ENCODE measurements around the gene ARPC1B.

The ARPC1B gene

DNA sequence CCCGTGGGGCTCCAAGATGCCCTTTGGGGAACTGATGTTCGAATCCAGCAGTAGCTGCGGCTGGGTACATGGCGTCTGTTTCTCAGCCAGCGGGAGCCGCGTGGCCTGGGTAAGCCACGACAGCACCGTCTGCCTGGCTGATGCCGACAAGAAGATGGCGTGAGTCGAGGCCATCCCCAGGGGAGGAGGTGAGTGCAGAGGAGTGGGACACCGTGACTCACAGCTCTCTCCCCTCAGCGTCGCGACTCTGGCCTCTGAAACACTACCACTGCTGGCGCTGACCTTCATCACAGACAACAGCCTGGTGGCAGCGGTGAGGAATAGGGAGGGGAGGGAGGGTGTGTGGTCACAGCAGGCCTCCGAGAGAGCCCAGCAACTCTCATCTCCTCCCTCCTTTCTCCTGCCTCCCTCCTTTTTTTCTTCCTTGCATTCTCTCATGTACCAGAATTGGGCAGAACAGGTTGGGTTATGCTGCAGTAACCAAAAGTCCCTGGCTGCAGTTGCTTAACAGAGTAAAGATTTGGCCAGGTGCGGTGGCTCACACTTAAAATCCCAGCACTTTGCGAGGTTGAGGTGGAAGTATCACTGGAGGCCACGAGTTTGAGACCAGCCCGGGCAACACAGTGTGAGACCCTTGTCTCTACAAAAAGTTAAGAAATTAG, 16.5 kb downstream of the ARPC1B start:
- TF ChIP-seq, protein P1, sequence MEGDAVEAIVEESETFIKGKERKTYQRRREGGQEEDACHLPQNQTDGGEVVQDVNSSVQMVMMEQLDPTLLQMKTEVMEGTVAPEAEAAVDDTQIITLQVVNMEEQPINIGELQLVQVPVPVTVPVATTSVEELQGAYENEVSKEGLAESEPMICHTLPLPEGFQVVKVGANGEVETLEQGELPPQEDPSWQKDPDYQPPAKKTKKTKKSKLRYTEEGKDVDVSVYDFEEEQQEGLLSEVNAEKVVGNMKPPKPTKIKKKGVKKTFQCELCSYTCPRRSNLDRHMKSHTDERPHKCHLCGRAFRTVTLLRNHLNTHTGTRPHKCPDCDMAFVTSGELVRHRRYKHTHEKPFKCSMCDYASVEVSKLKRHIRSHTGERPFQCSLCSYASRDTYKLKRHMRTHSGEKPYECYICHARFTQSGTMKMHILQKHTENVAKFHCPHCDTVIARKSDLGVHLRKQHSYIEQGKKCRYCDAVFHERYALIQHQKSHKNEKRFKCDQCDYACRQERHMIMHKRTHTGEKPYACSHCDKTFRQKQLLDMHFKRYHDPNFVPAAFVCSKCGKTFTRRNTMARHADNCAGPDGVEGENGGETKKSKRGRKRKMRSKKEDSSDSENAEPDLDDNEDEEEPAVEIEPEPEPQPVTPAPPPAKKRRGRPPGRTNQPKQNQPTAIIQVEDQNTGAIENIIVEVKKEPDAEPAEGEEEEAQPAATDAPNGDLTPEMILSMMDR (IDR thresholded peaks at IDR 0.05; ENCODE audit: extremely low read depth, insufficient read depth, missing control alignments) = no peak
- in situ Hi-C loops (cut with MboI; ENCODE audit: low pct_unique_long_range_greater_than_20kb, low sequenced_read_pairs, unreplicated experiment) = no loop called here
- no peak for DNase-seq (ENCODE audit: low spot score)

DNA sequence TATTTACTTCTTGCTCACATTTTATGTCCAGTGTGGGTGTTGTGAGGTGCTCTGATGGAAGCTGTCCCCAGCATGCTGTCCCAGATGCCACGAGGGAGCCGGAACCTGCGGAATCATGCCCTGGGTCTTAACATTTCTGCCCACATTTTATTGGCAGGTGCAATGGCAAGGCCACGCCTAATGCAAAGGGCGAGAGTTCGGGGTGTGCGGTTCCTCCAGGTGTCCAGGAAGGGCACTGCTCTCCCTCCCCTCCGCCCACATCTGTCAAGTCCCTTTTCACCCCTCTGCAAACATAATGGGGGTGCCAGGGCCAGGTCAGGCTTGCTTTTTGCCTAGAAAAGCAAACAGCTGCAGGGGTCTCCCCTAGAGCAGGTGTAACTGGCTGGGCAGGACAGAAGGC, 17.5 kb downstream of the ARPC1B start:
- in situ Hi-C loops (cut with MboI; ENCODE audit: low pct_unique_long_range_greater_than_20kb, low sequenced_read_pairs, unreplicated experiment) = no loop called here
- no peak for DNase-seq (ENCODE audit: low spot score)
- TF ChIP-seq, protein P1 (IDR thresholded peaks at IDR 0.05; ENCODE audit: extremely low read depth, insufficient read depth, missing control alignments) = no peak

DNA sequence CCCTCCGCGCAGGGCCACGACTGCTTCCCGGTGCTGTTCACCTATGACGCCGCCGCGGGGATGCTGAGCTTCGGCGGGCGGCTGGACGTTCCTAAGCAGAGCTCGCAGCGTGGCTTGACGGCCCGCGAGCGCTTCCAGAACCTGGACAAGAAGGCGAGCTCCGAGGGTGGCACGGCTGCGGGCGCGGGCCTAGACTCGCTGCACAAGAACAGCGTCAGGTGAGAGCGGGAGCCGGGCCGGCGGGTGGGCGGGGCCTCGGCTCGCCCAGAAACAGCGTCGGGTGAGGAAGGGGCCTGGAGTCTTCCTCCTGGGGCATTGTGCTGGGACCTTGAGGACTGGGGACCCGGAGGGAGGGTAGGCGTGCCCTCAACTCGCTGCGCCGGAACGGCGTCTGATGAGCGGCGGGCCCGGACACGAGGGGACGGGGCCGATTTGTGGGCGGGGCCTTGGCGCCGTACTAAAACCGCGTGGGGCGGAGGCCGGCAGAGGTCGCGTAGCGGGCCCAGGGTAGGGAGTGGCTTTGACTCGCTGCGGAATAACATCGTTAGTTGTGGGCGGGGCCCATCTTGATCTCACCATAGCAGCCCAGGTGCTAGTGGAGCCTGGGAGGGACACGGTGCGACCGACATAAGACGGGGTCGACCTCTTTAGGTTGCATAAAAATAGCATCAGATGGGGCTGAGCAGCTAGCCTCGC, 18.3 kb downstream of the ARPC1B start:
- in situ Hi-C loops (cut with MboI; ENCODE audit: low pct_unique_long_range_greater_than_20kb, low sequenced_read_pairs, unreplicated experiment) = no loop called here
- DNase-seq (ENCODE audit: low spot score) = peak; percentile 72
- TF ChIP-seq, protein P1 (IDR thresholded peaks at IDR 0.05; ENCODE audit: extremely low read depth, insufficient read depth, missing control alignments) = peak; percentile 4

DNA sequence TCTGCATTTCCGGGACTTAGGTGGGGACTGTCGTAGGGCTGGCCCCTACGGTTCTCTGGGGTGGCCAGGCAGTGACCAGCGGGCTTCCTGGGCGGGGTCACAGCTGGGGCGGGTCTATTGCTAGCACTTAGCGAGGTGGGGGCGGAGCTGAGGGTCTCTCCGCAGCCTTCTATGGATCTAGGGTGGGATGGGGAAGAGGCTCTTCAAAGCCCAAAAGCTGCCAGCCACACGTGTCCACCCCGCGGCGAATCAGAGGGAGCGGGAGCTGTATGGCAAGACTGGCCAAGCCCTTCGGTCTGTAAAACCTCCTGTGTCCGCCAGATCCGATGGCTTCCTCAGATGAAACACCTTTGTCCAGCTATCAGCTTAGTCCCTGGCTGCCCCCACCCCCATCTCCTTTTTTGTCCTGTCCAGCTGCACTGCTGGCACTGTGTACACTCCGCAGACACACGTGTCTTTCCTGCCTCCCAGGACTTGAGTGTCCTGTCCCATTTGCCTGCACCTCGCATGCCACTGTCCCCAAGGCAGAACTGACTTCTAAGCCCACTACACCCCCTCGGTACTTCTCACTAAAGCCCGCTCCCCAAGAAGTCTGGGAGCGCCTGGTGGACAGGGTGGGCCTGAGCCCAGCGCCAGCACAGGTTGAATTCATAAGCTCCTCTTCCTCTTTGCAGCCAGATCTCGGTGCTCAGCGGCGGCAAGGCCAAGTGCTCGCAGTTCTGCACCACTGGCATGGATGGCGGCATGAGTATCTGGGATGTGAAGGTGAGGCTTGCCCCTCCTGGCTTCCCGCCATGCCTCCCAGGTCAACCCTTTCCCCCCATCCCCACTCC, 19.0 kb downstream of the ARPC1B start:
- TF ChIP-seq, protein P1 (IDR thresholded peaks at IDR 0.05; ENCODE audit: extremely low read depth, insufficient read depth, missing control alignments) = no peak
- DNase-seq (ENCODE audit: low spot score) = no peak
- in situ Hi-C loops (cut with MboI; ENCODE audit: low pct_unique_long_range_greater_than_20kb, low sequenced_read_pairs, unreplicated experiment) = no loop called here

DNA sequence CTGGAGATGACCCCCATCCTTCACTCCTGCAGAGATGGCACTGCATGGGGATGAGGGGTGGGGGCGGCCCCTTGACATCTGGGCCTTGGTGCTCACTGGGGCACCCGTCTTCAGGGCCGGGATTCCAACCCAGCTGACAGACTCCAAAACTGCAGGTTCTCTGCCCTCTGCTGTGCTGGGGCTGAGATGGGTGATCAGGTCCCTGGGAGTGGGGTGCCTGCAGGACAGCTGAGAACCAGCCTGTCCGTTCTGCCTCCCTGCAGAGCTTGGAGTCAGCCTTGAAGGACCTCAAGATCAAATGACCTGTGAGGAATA, 19.6 kb downstream of the ARPC1B start:
- DNase-seq (ENCODE audit: low spot score) = no peak
- in situ Hi-C loops (cut with MboI; ENCODE audit: low pct_unique_long_range_greater_than_20kb, low sequenced_read_pairs, unreplicated experiment) = no loop called here
- TF ChIP-seq, protein P1 (IDR thresholded peaks at IDR 0.05; ENCODE audit: extremely low read depth, insufficient read depth, missing control alignments) = no peak

DNA sequence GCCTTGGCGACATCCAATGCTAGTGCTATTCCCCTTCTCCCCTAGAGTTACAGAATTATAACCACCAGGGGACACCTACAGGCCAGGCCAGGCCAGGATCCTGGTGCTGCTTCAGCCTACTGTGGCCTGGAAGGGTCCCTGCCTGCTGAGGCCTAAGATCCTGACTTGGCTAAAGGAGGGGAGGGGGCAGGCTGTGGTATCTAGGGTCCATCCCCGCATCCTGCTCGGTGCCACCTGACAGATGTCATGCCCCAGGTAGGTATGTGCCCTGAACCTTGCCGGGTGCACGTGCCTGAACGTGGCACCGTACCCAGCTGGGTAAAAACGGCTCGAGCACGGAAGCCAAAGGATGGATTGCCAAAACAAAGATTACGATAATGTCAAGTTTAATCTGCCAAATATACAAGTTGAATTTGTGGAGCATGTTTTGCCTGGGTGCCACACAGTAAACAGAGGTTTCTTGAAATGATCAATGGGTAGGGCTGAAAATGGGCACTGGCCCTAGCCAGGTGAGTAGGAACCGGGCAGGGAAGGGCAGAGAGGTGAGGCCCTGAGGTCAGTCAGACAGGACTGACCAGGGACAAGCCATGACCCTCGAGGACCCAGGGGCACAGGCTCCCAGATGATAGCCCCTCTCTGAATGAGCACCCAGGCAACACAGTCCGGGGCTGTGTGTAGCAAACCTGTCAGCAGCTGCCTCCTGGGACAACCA, 21.2 kb downstream of the ARPC1B start:
- TF ChIP-seq, protein P1 (IDR thresholded peaks at IDR 0.05; ENCODE audit: extremely low read depth, insufficient read depth, missing control alignments) = no peak
- DNase-seq (ENCODE audit: low spot score) = no peak
- in situ Hi-C loops (cut with MboI; ENCODE audit: low pct_unique_long_range_greater_than_20kb, low sequenced_read_pairs, unreplicated experiment) = no loop called here

All from GM13977 (cell line).